Measurements from ENCODE around the gene PRICKLE4. TPM values are rescaled to one million over a fixed set of nuclear protein-coding genes. Genes with fewer than 3 reads are reported as not detected.

The PRICKLE4 gene
- total and polyA plus RNA-seq, 2 donors (not counting 1 experiment from before 2014, with no cell fraction given), result 0.60 TPM; not detected in 1

GRCh38 chr6:41756354-41756753 lies 24.2 kb upstream of the PRICKLE4 start:
- Histone ChIP-seq H3K9ac (ENCODE audit: low read length) (no peak overlapping the region), H3K4me1 (ENCODE audit: control insufficient read depth in 2 of 2, insufficient read depth in 2 of 2, low read length in 2 of 2) (no peaks in the 10 kb centered on the region), H3K27ac (ENCODE audit: low read length in 2 of 2) (no peak overlapping the region), H2AFZ (ENCODE audit: insufficient read depth, low read depth, low read length, poor library complexity, severe bottlenecking) (no peak overlapping the region), H3K9me3 (ENCODE audit: control extremely low read depth in 1 of 3, control insufficient read depth in 2 of 3, insufficient read depth in 1 of 3, low read length in 2 of 3) (no peaks in the 10 kb centered on the region), H3K79me2 (ENCODE audit: control insufficient read depth, insufficient read depth, low read length) (no peaks in the 10 kb centered on the region), H3K36me3 (replicated peaks in 1 of 2; ENCODE audit: control extremely low read depth in 1 of 2, control insufficient read depth in 1 of 2, extremely low read depth in 1 of 2, insufficient read depth in 2 of 2, low read length in 1 of 2) (no peaks in the 10 kb centered on the region), H3K4me3 (ENCODE audit: control extremely low read depth in 1 of 5, extremely low read depth in 1 of 5, insufficient read depth in 1 of 5, low read depth in 2 of 5, low read length in 4 of 5) (no peak overlapping the region), H4K20me1 (ENCODE audit: control insufficient read depth, insufficient read depth, low read length, poor library complexity, severe bottlenecking) (no peaks in the 10 kb centered on the region), H3K27me3 (replicated peaks in 1 of 4; ENCODE audit: control extremely low read depth in 1 of 4, control insufficient read depth in 3 of 4, insufficient read depth in 4 of 4, low read length in 3 of 4) (no peaks in the 10 kb centered on the region), H3K4me2 (replicated peaks; ENCODE audit: low read depth, low read length, poor library complexity, severe bottlenecking) (no peak overlapping the region)
- TF ChIP-seq, protein P1, sequence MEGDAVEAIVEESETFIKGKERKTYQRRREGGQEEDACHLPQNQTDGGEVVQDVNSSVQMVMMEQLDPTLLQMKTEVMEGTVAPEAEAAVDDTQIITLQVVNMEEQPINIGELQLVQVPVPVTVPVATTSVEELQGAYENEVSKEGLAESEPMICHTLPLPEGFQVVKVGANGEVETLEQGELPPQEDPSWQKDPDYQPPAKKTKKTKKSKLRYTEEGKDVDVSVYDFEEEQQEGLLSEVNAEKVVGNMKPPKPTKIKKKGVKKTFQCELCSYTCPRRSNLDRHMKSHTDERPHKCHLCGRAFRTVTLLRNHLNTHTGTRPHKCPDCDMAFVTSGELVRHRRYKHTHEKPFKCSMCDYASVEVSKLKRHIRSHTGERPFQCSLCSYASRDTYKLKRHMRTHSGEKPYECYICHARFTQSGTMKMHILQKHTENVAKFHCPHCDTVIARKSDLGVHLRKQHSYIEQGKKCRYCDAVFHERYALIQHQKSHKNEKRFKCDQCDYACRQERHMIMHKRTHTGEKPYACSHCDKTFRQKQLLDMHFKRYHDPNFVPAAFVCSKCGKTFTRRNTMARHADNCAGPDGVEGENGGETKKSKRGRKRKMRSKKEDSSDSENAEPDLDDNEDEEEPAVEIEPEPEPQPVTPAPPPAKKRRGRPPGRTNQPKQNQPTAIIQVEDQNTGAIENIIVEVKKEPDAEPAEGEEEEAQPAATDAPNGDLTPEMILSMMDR (IDR thresholded peaks at IDR 0.05), result no peak
- TF ChIP-seq EZH2 (IDR thresholded peaks at IDR 0.05; ENCODE audit: borderline replicate concordance, insufficient read depth, low read depth, low read length, poor library complexity, severe bottlenecking), result no peak
- Mint-ChIP-seq H3K27ac (no peak overlapping the region), H3K27me3 (no peaks in the 10 kb centered on the region), H3K4me3 (no peak overlapping the region), H3K4me1 (no peaks in the 10 kb centered on the region), H3K9me3 (ENCODE audit: insufficient read depth) (no peaks in the 10 kb centered on the region)
- no peak for DNase-seq
- no peak for ATAC-seq (ENCODE audit: low read depth)
- ChIA-PET CTCF (no interaction called here), POLR2A (no interaction called here)
- intact Hi-C loops (cut with micrococcal nuclease), result no loop called here
- WGBS (ENCODE audit: insufficient coverage), result 19% methylated on average over 13 of the region's 13 CpGs

GRCh38 chr6:41757271-41757670 lies 23.3 kb upstream of the PRICKLE4 start:
- H3K4me2 ChIP-seq (replicated peaks; ENCODE audit: low read depth, low read length, poor library complexity, severe bottlenecking), result no peak overlapping the region
- no peak overlapping the region for H3K27ac ChIP-seq (ENCODE audit: low read length in 2 of 2)
- H3K27me3 Mint-ChIP-seq, result no peaks in the 10 kb centered on the region
- no peaks in the 10 kb centered on the region for H3K79me2 ChIP-seq (ENCODE audit: control insufficient read depth, insufficient read depth, low read length)
- DNase-seq (no peak), ATAC-seq (ENCODE audit: low read depth) (no peak)
- H4K20me1 ChIP-seq (ENCODE audit: control insufficient read depth, insufficient read depth, low read length, poor library complexity, severe bottlenecking), result no peaks in the 10 kb centered on the region
- H2AFZ ChIP-seq (ENCODE audit: insufficient read depth, low read depth, low read length, poor library complexity, severe bottlenecking), result no peak overlapping the region
- CTCF ChIA-PET, result no interaction called here
- H3K4me1 ChIP-seq (ENCODE audit: control insufficient read depth in 2 of 2, insufficient read depth in 2 of 2, low read length in 2 of 2), result no peaks in the 10 kb centered on the region
- H3K36me3 ChIP-seq (replicated peaks in 1 of 2; ENCODE audit: control extremely low read depth in 1 of 2, control insufficient read depth in 1 of 2, extremely low read depth in 1 of 2, insufficient read depth in 2 of 2, low read length in 1 of 2), result no peaks in the 10 kb centered on the region
- no peak overlapping the region for H3K9ac ChIP-seq (ENCODE audit: low read length)
- no peaks in the 10 kb centered on the region for H3K4me1 Mint-ChIP-seq
- no peaks in the 10 kb centered on the region for H3K27me3 ChIP-seq (replicated peaks in 1 of 4; ENCODE audit: control extremely low read depth in 1 of 4, control insufficient read depth in 3 of 4, insufficient read depth in 4 of 4, low read length in 3 of 4)
- no peak overlapping the region for H3K4me3 ChIP-seq (ENCODE audit: control extremely low read depth in 1 of 5, extremely low read depth in 1 of 5, insufficient read depth in 1 of 5, low read depth in 2 of 5, low read length in 4 of 5)
- H3K4me3 Mint-ChIP-seq, result no peak overlapping the region
- H3K27ac Mint-ChIP-seq, result no peak overlapping the region
- no peaks in the 10 kb centered on the region for H3K9me3 Mint-ChIP-seq (ENCODE audit: insufficient read depth)
- POLR2A ChIA-PET, result no interaction called here
- TF ChIP-seq, protein P1 (IDR thresholded peaks at IDR 0.05), result no peak
- no peak for TF ChIP-seq EZH2 (IDR thresholded peaks at IDR 0.05; ENCODE audit: borderline replicate concordance, insufficient read depth, low read depth, low read length, poor library complexity, severe bottlenecking)
- 92% methylated on average over 6 of the region's 6 CpGs for WGBS (ENCODE audit: insufficient coverage)
- no peaks in the 10 kb centered on the region for H3K9me3 ChIP-seq (ENCODE audit: control extremely low read depth in 1 of 3, control insufficient read depth in 2 of 3, insufficient read depth in 1 of 3, low read length in 2 of 3)
- intact Hi-C loops (cut with micrococcal nuclease), result no loop called here

Data from B cell (primary cell).